ENCODE results near the gene COL11A1.

The COL11A1 gene

DNA sequence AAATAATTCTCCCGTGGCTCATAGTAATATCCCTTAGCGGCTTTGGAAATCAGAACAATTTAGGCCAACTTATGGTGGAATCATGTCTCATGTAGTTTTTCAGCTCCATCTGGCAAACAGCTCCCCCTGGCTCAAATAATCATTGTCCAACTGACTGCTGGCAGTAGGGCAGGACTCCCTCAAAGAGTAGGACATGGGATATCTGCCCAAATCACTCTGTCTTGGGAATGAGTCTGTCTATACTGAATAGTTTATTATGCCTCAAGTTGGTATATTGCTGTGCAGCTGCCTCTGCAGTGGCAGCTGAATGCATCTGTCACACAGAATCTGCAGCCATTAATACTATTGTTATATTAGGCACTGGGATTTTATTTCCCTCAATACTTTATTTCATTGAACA is 255.7 kb downstream of the COL11A1 start:
- no peaks in the 10 kb centered on the region for H3K27me3 ChIP-seq
- no peak overlapping the region for H3K4me3 ChIP-seq
- no peaks in the 10 kb centered on the region for H3K4me1 ChIP-seq
- peaks cover 0 to 8% (median 0%) of the 10 kb centered on the region in 3 donors for H3K9me3 ChIP-seq
- intact Hi-C loops (cut with DNase I; ENCODE audit: low total_unique reads) = no loop called here
- H3K36me3 ChIP-seq = no peaks in the 10 kb centered on the region
- no peak overlapping the region for H3K27ac ChIP-seq
- TF ChIP-seq, protein P1, sequence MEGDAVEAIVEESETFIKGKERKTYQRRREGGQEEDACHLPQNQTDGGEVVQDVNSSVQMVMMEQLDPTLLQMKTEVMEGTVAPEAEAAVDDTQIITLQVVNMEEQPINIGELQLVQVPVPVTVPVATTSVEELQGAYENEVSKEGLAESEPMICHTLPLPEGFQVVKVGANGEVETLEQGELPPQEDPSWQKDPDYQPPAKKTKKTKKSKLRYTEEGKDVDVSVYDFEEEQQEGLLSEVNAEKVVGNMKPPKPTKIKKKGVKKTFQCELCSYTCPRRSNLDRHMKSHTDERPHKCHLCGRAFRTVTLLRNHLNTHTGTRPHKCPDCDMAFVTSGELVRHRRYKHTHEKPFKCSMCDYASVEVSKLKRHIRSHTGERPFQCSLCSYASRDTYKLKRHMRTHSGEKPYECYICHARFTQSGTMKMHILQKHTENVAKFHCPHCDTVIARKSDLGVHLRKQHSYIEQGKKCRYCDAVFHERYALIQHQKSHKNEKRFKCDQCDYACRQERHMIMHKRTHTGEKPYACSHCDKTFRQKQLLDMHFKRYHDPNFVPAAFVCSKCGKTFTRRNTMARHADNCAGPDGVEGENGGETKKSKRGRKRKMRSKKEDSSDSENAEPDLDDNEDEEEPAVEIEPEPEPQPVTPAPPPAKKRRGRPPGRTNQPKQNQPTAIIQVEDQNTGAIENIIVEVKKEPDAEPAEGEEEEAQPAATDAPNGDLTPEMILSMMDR (IDR thresholded peaks at IDR 0.05) = no peak
- no peak for DNase-seq

DNA sequence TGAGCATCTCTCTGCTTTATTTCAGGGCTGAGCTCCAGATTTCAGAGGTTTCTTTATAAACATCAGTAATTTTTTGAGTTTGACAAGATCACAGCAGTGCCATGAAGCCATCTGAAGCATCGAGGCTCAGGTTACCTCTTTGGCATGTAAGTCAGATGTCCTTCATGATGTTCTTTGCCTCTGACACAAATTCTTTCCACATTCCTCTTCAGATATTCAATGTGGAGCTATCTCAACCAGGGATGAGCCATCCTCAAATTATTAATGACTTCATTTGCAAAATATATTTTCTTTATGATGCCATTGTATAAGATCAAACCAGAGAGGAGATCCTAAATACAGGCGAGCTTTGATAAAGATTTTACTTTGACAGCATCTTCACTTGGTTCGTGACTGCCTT is 256.7 kb downstream of the COL11A1 start:
- Histone ChIP-seq H3K4me3 (no peak overlapping the region), H3K27me3 (no peaks in the 10 kb centered on the region), H3K4me1 (no peaks in the 10 kb centered on the region), H3K36me3 (no peaks in the 10 kb centered on the region), H3K9me3 (peaks cover 0 to 8% (median 4%) of the 10 kb centered on the region in 3 donors), H3K27ac (no peak overlapping the region)
- TF ChIP-seq, protein P1 (IDR thresholded peaks at IDR 0.05) = no peak
- no peak for DNase-seq
- intact Hi-C loops (cut with DNase I; ENCODE audit: low total_unique reads) = no loop called here

DNA sequence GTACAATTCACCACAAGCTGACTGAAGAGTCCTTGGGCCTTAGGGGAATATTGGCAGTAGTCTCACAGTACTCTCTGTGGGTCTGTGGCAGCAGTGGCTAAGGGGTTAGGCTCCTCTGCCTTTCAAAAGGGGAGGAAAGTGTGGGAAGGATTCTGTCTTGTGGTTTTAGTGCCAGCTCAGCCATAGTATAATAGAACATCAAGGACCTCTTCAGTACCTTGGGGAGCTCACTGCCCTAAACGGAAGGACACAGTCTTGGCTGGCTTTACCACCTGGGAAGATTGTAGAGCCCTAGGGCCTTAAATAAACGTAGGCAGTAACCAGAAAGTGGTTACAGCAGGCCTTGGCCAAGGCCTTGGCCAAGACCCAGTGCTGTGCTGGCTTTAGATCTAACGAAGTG is 265.7 kb downstream of the COL11A1 start:
- no peak overlapping the region for H3K4me3 ChIP-seq
- no peaks in the 10 kb centered on the region for H3K36me3 ChIP-seq
- no peak for DNase-seq
- TF ChIP-seq, protein P1 (IDR thresholded peaks at IDR 0.05) = no peak
- H3K4me1 ChIP-seq = no peaks in the 10 kb centered on the region
- intact Hi-C loops (cut with DNase I; ENCODE audit: low total_unique reads) = no loop called here
- H3K27ac ChIP-seq = no peak overlapping the region
- H3K27me3 ChIP-seq = no peaks in the 10 kb centered on the region
- peaks cover 0 to 5% (median 4%) of the 10 kb centered on the region in 3 donors for H3K9me3 ChIP-seq

DNA sequence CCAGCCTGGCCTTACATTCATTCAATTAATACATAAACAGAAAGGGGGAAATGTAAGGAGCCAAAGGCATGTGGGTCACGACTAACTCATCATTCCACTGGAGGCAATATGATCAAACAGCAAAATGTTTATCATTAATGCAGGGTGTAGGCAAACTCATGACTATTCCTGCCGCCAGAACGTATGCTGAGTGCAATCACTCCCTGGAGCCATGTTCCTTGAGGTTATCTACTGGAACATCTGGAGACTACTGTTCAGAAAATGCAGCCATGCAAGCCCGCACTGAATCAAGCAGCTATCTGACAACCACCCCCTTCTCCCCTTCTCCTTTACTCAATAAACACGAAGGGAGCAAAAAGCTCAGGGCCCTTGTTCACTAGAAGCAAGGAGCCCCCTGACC is 267.6 kb downstream of the COL11A1 start:
- DNase-seq = no peak
- TF ChIP-seq, protein P1 (IDR thresholded peaks at IDR 0.05) = no peak
- Histone ChIP-seq H3K4me3 (no peak overlapping the region), H3K9me3 (peaks cover 0 to 5% (median 0%) of the 10 kb centered on the region in 3 donors), H3K27me3 (no peaks in the 10 kb centered on the region), H3K4me1 (no peaks in the 10 kb centered on the region), H3K27ac (no peak overlapping the region), H3K36me3 (no peaks in the 10 kb centered on the region)
- intact Hi-C loops (cut with DNase I; ENCODE audit: low total_unique reads) = no loop called here

DNA sequence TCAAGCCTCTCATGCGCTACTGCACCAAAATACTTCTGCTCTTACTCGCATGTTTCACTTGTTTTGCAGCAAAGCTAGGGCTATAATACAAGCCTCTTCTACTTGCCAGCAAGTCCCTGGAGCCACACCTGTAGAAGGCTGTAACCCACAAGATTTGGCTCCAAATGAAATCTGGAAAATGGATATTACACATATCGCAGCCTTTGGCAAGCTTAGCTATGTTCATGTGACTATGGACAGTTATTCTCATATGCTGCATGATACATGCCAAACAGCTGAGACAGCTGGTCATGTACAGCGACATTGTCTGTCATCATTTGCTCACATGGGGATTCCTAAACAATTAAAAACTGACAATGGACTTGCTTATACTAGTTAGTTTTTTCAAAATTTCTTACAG is 270.3 kb downstream of the COL11A1 start:
- no peaks in the 10 kb centered on the region for H3K27me3 ChIP-seq
- no peak for DNase-seq
- H3K4me1 ChIP-seq = no peaks in the 10 kb centered on the region
- H3K27ac ChIP-seq = no peak overlapping the region
- intact Hi-C loops (cut with DNase I; ENCODE audit: low total_unique reads) = no loop called here
- H3K4me3 ChIP-seq = no peak overlapping the region
- no peaks in the 10 kb centered on the region for H3K36me3 ChIP-seq
- peaks cover 0 to 4% (median 0%) of the 10 kb centered on the region in 3 donors for H3K9me3 ChIP-seq
- TF ChIP-seq, protein P1 (IDR thresholded peaks at IDR 0.05) = no peak

DNA sequence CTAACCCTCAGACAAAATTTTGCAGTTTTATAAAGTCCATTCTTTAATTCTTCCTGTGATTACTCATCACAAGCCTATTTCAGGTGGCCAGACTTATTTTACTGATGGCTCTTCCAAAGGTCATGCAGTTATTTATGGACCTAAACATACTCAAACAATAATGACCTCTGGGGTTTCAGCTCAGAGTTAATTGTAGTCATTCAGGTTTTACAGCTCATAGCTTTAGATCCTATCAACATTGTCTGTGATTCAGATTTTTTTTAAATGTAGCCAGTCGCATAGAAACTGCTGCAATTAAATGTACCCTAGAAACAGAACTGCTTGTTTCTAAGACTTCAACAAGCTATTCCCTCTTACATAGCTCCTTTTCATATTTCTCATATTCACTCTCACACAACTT is 270.8 kb downstream of the COL11A1 start:
- no peak overlapping the region for H3K27ac ChIP-seq
- intact Hi-C loops (cut with DNase I; ENCODE audit: low total_unique reads) = no loop called here
- no peaks in the 10 kb centered on the region for H3K27me3 ChIP-seq
- TF ChIP-seq, protein P1 (IDR thresholded peaks at IDR 0.05) = no peak
- H3K36me3 ChIP-seq = no peaks in the 10 kb centered on the region
- H3K4me1 ChIP-seq = no peaks in the 10 kb centered on the region
- no peak for DNase-seq
- H3K9me3 ChIP-seq = no peaks in the 10 kb centered on the region
- no peak overlapping the region for H3K4me3 ChIP-seq

All from tibial artery (tissue), 4 donors.